Tibial nerve (tissue), 4 donors: Measurements from ENCODE around the gene MAPT. TPM values are rescaled to one million over a fixed set of nuclear protein-coding genes. Genes with fewer than 3 reads are reported as not detected.

Source experiments
- DNase-seq, 2 donors: peaks; one replicate each; pipeline ENCODE4 v3.0.0-alpha.2; 2019; ENCODE audit warnings: low spot score in 2 of 2
- H3K27ac ChIP-seq, 4 donors: fragments of 200-600 bp; sonication (generic) in 3 of 4; one replicate each; pipeline ENCODE4 v1.5.1; 2017 to 2019; ENCODE audit warnings: mild to moderate bottlenecking in 1 of 4
- H3K27me3 ChIP-seq, 2 donors: fragments of 200-600 bp; sonication (generic) in 1 of 2; one replicate each; pipeline versions ENCODE4 v1.5.1 to v1.6.0; 2017 to 2019
- H3K36me3 ChIP-seq, 3 donors: fragments of 200-600 bp; sonication (generic); one replicate each; pipeline ENCODE4 v1.5.1; 2018 to 2019
- H3K4me1 ChIP-seq, 4 donors: fragments of 200-600 bp; sonication (generic) in 3 of 4; one replicate each; pipeline ENCODE4 v1.5.1; 2017 to 2019
- H3K4me3 ChIP-seq, 4 donors: fragments of 200-600 bp; sonication (generic) in 3 of 4; one replicate each; pipeline ENCODE4 v1.5.1; 2017 to 2019; ENCODE audit warnings: mild to moderate bottlenecking in 1 of 4, moderate library complexity in 1 of 4
- H3K9me3 ChIP-seq, 4 donors: fragments of 200-600 bp; sonication (generic) in 3 of 4; one replicate each; pipeline ENCODE4 v1.5.1; 2017 to 2019
- CTCF ChIP-seq, 5 experiments: fragments of 200-600 bp in 3 of 5; fragments of 450-650 bp in 2 of 5; sonication (generic) in 3 of 5; IDR thresholded peaks; one replicate each; pipeline ENCODE4 v1.5.1; 2016 to 2019; ENCODE audit warnings: antibody characterized with exemption in 5 of 5, mild to moderate bottlenecking in 3 of 5, moderate library complexity in 2 of 5
- EP300 ChIP-seq, 2 donors: sonication (generic); formaldehyde crosslinking; IDR thresholded peaks; one replicate each; pipeline ENCODE4 v1.6.1; 2017; ENCODE audit warnings: antibody characterized with exemption in 2 of 2, mild to moderate bottlenecking in 1 of 2
- POLR2A ChIP-seq, 2 donors: fragments of 450-650 bp; IDR thresholded peaks; one replicate each; pipeline ENCODE4 v1.6.1; 2017; ENCODE audit warnings: antibody characterized with exemption in 2 of 2, mild to moderate bottlenecking in 2 of 2, moderate library complexity in 2 of 2
- WGBS, 2 donors: methylation state at CpG; one replicate each; pipeline ENCODE4 v1.1.5; 2018; 5-methylcytosine and 5-hydroxymethylcytosine counted together
- total RNA-seq, 4 donors: library from RNA; depleted of rRNA; stranded (reverse); fragments of >200 nt; gene quantifications; one replicate each; pipeline ENCODE4 v1.1.0, GENCODE V29; 2016

MAPT gene
- total RNA-seq, 4 donors from 2014 or later = 2.5 to 3.1 (median 2.8) TPM

DNA sequence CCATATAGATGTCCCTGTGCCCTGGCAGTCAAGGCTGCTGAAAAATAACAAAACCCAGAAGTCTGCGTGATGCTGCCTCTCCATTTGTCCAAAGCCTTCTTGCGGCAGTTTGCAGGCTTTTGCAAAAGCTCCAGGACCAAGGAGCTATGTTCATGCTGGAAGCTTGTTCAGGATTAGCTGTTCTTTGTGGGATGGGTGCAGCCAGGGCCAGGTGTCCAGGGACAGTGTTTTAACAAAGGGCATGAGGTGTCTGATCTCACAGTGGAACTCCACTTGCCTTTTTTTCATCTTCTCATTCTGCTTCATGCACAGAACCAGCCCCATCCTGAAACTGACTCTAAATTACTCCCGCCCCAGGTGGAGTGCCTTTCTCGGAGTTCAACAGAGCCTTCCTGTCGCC lies 73.0 kb downstream of the MAPT start:
- H3K36me3 ChIP-seq = peaks cover 0 to 8% (median 0%) of the 10 kb centered on the region in 3 donors
- TF ChIP-seq POLR2A (IDR thresholded peaks at IDR 0.05) (no peak), CTCF (IDR thresholded peaks at IDR 0.05) (no peak), EP300 (IDR thresholded peaks at IDR 0.05) (no peak)
- WGBS, 2 donors = 88 to 89% methylated on average over 5 of the region's 5 CpGs
- no peak overlapping the region for H3K4me3 ChIP-seq
- no peaks in the 10 kb centered on the region for H3K27me3 ChIP-seq
- H3K27ac ChIP-seq = no peak overlapping the region
- H3K4me1 ChIP-seq = no peaks in the 10 kb centered on the region
- H3K9me3 ChIP-seq = peaks cover 0 to 4% (median 0%) of the 10 kb centered on the region in 4 donors
- no peak for DNase-seq

- no peak for TF ChIP-seq CTCF (IDR thresholded peaks at IDR 0.05)
- TF ChIP-seq EP300 (IDR thresholded peaks at IDR 0.05) = no peak
- TF ChIP-seq POLR2A (IDR thresholded peaks at IDR 0.05) = no peak
- Histone ChIP-seq H3K4me3 (no peak overlapping the region), H3K4me1 (no peaks in the 10 kb centered on the region), H3K27ac (no peak overlapping the region), H3K9me3 (peaks cover 0 to 7% (median 0%) of the 10 kb centered on the region in 4 donors), H3K36me3 (peaks cover 0 to 8% (median 0%) of the 10 kb centered on the region in 3 donors), H3K27me3 (no peaks in the 10 kb centered on the region)
- no peak for DNase-seq
- WGBS, 2 donors = 81 to 85% methylated on average over 2 of the region's 2 CpGs
Observed at GRCh38 chr17:45968732-45969131, 74.4 kb downstream of the MAPT start.

GRCh38 chr17:45969726-45970125 lies 75.4 kb downstream of the MAPT start:
- Histone ChIP-seq H3K36me3 (peaks cover 0 to 8% (median 0%) of the 10 kb centered on the region in 3 donors), H3K27me3 (no peaks in the 10 kb centered on the region), H3K4me1 (no peaks in the 10 kb centered on the region), H3K4me3 (no peak overlapping the region), H3K27ac (no peak overlapping the region), H3K9me3 (peaks cover 0 to 7% (median 0%) of the 10 kb centered on the region in 4 donors)
- TF ChIP-seq POLR2A (IDR thresholded peaks at IDR 0.05) (no peak), EP300 (IDR thresholded peaks at IDR 0.05) (no peak), CTCF (IDR thresholded peaks at IDR 0.05) (no peak)
- no peak for DNase-seq
- WGBS, 2 donors = 87 to 89% methylated on average over 2 of the region's 2 CpGs

- TF ChIP-seq EP300 (IDR thresholded peaks at IDR 0.05) = no peak
- WGBS, 2 donors = 94% methylated on average over 3 of the region's 3 CpGs
- H3K4me3 ChIP-seq = no peak overlapping the region
- peaks cover 0 to 7% (median 0%) of the 10 kb centered on the region in 4 donors for H3K9me3 ChIP-seq
- H3K27me3 ChIP-seq = no peaks in the 10 kb centered on the region
- peaks cover 0 to 8% (median 0%) of the 10 kb centered on the region in 3 donors for H3K36me3 ChIP-seq
- no peak overlapping the region for H3K27ac ChIP-seq
- H3K4me1 ChIP-seq = no peaks in the 10 kb centered on the region
- no peak for DNase-seq
Observed at GRCh38 chr17:45970659-45971058, 76.3 kb downstream of the MAPT start.

DNA sequence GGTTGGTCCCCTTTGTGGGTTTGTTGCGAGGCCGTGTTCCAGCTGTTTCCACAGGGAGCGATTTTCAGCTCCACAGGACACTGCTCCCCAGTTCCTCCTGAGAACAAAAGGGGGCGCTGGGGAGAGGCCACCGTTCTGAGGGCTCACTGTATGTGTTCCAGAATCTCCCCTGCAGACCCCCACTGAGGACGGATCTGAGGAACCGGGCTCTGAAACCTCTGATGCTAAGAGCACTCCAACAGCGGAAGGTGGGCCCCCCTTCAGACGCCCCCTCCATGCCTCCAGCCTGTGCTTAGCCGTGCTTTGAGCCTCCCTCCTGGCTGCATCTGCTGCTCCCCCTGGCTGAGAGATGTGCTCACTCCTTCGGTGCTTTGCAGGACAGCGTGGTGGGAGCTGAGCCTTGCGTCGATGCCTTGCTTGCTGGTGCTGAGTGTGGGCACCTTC lies 77.4 kb downstream of the MAPT start:
- peaks cover 0 to 7% (median 0%) of the 10 kb centered on the region in 4 donors for H3K9me3 ChIP-seq
- DNase-seq = no peak
- no peaks in the 10 kb centered on the region for H3K4me1 ChIP-seq
- peaks cover 0 to 8% (median 0%) of the 10 kb centered on the region in 3 donors for H3K36me3 ChIP-seq
- no peak overlapping the region for H3K27ac ChIP-seq
- no peak overlapping the region for H3K4me3 ChIP-seq
- H3K27me3 ChIP-seq = no peaks in the 10 kb centered on the region
- TF ChIP-seq CTCF (IDR thresholded peaks at IDR 0.05) (no peak), EP300 (IDR thresholded peaks at IDR 0.05) (no peak), POLR2A (IDR thresholded peaks at IDR 0.05) (no peak)
- 39 to 48% methylated on average over 13 to 14 of the region's 14 CpGs for WGBS, 2 donors

GRCh38 chr17:45972531-45972930 lies 78.2 kb downstream of the MAPT start:
- no peaks in the 10 kb centered on the region for H3K4me1 ChIP-seq
- no peak for DNase-seq
- no peaks in the 10 kb centered on the region for H3K27me3 ChIP-seq
- H3K4me3 ChIP-seq = no peak overlapping the region
- H3K36me3 ChIP-seq = peaks cover 0 to 8% (median 0%) of the 10 kb centered on the region in 3 donors
- 95% methylated on average over 3 of the region's 3 CpGs for WGBS, 2 donors
- H3K27ac ChIP-seq = no peak overlapping the region
- peaks cover 0 to 7% (median 0%) of the 10 kb centered on the region in 4 donors for H3K9me3 ChIP-seq
- TF ChIP-seq CTCF (IDR thresholded peaks at IDR 0.05) (no peak), POLR2A (IDR thresholded peaks at IDR 0.05) (no peak), EP300 (IDR thresholded peaks at IDR 0.05) (no peak)
